Activated T-cell treated with anti-CD3 and anti-CD28 coated beads, Interleukin-2, amount 50 U/mL, for 48 hours (primary cell): ENCODE data around the gene KCNIP3.

ENCODE experiments used
- DNase-seq, 2 experiments: peaks; one replicate each; pipeline ENCODE4 v3.0.0-alpha.2; 2020

The KCNIP3 gene

GRCh38 chr2:95330794-95331338, 33.7 kb downstream of the KCNIP3 start:
- DNase-seq = no peak

- no peak for DNase-seq
These were observed 34.5 kb downstream of the KCNIP3 start for GRCh38 chr2:95331606-95332005.

- no peak for DNase-seq
These were observed 34.9 kb downstream of the KCNIP3 start for GRCh38 chr2:95332036-95332435.

- DNase-seq = no peak
These were observed 35.9 kb downstream of the KCNIP3 start for GRCh38 chr2:95333056-95333455.

GRCh38 chr2:95333888-95334338, 36.8 kb downstream of the KCNIP3 start:
- no peak for DNase-seq

- DNase-seq = no peak
These were observed 37.9 kb downstream of the KCNIP3 start for GRCh38 chr2:95334916-95335641.

GRCh38 chr2:95336406-95336805, 39.3 kb downstream of the KCNIP3 start:
- DNase-seq = no peak

GRCh38 chr2:95337829-95338228, 40.7 kb downstream of the KCNIP3 start:
- DNase-seq = no peak

- no peak for DNase-seq
These were observed 45.6 kb downstream of the KCNIP3 start for GRCh38 chr2:95342556-95343320.

- DNase-seq = no peak
These were observed 46.5 kb downstream of the KCNIP3 start for GRCh38 chr2:95343429-95344214.

GRCh38 chr2:95344215-95344583, 47.1 kb downstream of the KCNIP3 start:
- no peak for DNase-seq

GRCh38 chr2:95344656-95345055, 47.5 kb downstream of the KCNIP3 start:
- DNase-seq = no peak

- no peak for DNase-seq
These were observed 48.0 kb downstream of the KCNIP3 start for GRCh38 chr2:95345081-95345562.

- DNase-seq = peak; percentile 79 to 86
These were observed 48.5 kb downstream of the KCNIP3 start for GRCh38 chr2:95345563-95346230.

GRCh38 chr2:95346231-95346737, 49.1 kb downstream of the KCNIP3 start:
- no peak for DNase-seq

- DNase-seq = peak; percentile 24 to 33
These were observed 49.9 kb downstream of the KCNIP3 start for GRCh38 chr2:95346738-95347671.

- peak in 1 of 2 experiments; percentile 17 for DNase-seq
These were observed 50.8 kb downstream of the KCNIP3 start for GRCh38 chr2:95347681-95348608.

GRCh38 chr2:95348609-95349567, 51.7 kb downstream of the KCNIP3 start:
- peak in 1 of 2 experiments; percentile 14 for DNase-seq
